ENCODE results near the gene RBM19.

GRCh38 chr12:113769305-113769704 is 196.8 kb downstream of the RBM19 start:
- TF ChIP-seq CTCF (IDR thresholded peaks at IDR 0.05; ENCODE audit: low read depth, low read length, poor library complexity, severe bottlenecking) (no peak), EZH2phosphoT487 (IDR thresholded peaks at IDR 0.05; ENCODE audit: borderline replicate concordance, low read length) (no peak)
